Spleen (tissue), 7 donors: ENCODE results near the gene DNAAF1.

Experiments used
- POLR2A ChIP-seq, 3 donors: fragments of 450-650 bp; IDR thresholded peaks; one replicate each; pipeline ENCODE4 v1.5.1; 2017; ENCODE audit warnings: antibody characterized with exemption in 3 of 3, mild to moderate bottlenecking in 1 of 3
- TF ChIP-seq, protein P1 (sequence below), 11 experiments: fragments of 200-600 bp in 7 of 11; fragments of 450-650 bp in 4 of 11; sonication (generic) in 4 of 11; IDR thresholded peaks in 8 of 11; conservative IDR thresholded peaks in 3 of 11; 1 replicate in 7 of 11; 2 replicates in 4 of 11; pipeline versions ENCODE4 v1.4.0 to v1.8.0; 2016 to 2021; ENCODE audit warnings: antibody characterized with exemption in 11 of 11, inconsistent platforms in 4 of 11, mild to moderate bottlenecking in 1 of 11
- donor health status: DM: no; HTN: no; CAD: no; lungs with moderate emphysema.
- donor health status: DM: no; HTN: no; CAD: no.
- donor health status: DM: no; HTN: no; CAD: no.

DNA sequence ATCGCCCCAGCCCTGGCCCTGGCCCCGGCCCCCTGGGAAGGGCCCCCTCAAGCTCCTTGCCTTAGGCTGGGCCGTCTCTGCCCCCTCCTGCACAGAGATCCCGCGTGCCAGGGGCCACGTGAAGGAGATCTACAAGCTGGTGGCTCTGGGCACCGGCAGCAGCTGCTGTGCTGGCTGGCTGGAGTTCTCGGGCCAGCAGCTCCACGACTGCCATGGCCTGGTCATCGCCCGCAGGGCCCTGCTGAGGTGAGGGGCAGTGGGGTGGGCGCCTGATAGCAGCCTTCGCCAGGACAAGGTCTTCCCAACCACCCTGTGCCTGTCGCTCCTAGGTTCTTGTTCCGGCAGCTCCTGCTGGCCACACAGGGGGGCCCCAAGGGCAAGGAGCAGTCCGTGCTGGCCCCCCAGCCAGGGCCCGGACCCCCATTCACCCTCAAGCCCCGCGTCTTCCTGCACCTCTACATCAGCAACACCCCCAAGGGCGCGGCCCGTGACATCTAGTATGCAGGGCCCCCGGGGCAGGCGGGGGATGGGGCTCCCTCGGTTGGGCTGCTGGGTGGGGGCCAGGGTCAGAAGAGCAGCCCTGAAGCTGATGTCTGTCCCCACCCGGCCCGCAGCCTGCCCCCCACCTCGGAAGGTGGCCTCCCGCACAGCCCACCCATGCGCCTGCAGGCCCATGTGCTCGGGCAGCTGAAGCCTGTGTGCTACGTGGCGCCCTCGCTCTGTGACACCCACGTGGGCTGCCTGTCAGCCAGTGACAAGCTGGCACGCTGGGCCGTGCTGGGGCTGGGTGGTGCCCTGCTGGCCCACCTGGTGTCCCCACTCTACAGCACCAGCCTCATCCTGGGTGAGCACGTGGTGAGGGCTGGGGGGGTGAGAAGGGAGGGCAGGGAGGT, 50.3 kb downstream of the DNAAF1 start:
- TF ChIP-seq, protein P1, sequence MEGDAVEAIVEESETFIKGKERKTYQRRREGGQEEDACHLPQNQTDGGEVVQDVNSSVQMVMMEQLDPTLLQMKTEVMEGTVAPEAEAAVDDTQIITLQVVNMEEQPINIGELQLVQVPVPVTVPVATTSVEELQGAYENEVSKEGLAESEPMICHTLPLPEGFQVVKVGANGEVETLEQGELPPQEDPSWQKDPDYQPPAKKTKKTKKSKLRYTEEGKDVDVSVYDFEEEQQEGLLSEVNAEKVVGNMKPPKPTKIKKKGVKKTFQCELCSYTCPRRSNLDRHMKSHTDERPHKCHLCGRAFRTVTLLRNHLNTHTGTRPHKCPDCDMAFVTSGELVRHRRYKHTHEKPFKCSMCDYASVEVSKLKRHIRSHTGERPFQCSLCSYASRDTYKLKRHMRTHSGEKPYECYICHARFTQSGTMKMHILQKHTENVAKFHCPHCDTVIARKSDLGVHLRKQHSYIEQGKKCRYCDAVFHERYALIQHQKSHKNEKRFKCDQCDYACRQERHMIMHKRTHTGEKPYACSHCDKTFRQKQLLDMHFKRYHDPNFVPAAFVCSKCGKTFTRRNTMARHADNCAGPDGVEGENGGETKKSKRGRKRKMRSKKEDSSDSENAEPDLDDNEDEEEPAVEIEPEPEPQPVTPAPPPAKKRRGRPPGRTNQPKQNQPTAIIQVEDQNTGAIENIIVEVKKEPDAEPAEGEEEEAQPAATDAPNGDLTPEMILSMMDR (IDR thresholded peaks at IDR 0.05 in 8 of 11, conservative IDR thresholded peaks at IDR 0.05 in 3 of 11) = no peak
- TF ChIP-seq POLR2A (IDR thresholded peaks at IDR 0.05) = no peak
